Stimulated activated CD4-positive, alpha-beta T cell treated with anti-CD3 and anti-CD28 coated beads, Interleukin-12 subunit alpha, Interleukin-12 subunit beta, amount 100 ng/mL, for 24 hours (primary cell): ENCODE measurements around the gene TJAP1.
"Not testable (repeated sequence)": the region's sequence is repeated elsewhere in the genome, so short reads cannot be mapped to it uniquely, and the experiment has no call there.

ENCODE experiments used
- DNase-seq, 2 experiments: peaks; one replicate each; pipeline ENCODE4 v3.0.0-alpha.2; 2020; ENCODE audit warnings: low read depth in 2 of 2

Gene TJAP1

GRCh38 chr6:43453831-43454230, 23.5 kb upstream of the TJAP1 start:
- no peak for DNase-seq

GRCh38 chr6:43454290-43454695, 23.1 kb upstream of the TJAP1 start:
- DNase-seq, result peak; percentile 27 to 71

- peak in 1 of 2 experiments; percentile 23 for DNase-seq
Measured at GRCh38 chr6:43454696-43455530, 22.5 kb upstream of the TJAP1 start.

- peak; percentile 42 to 59 for DNase-seq
Measured at GRCh38 chr6:43455531-43456428, 21.6 kb upstream of the TJAP1 start, which contains the start of gene DLK2. Gene DLK2 (minus strand): TSS chr6:43455548. CDS start chr6:43454825, 723 bp downstream.

- DNase-seq, result no peak
Measured at GRCh38 chr6:43457643-43458042, 19.7 kb upstream of the TJAP1 start.

- DNase-seq, result not testable (repeated sequence)
Measured at GRCh38 chr6:43458154-43458553, 19.2 kb upstream of the TJAP1 start.

- no peak for DNase-seq
Measured at GRCh38 chr6:43459535-43459934, 17.8 kb upstream of the TJAP1 start.

GRCh38 chr6:43460032-43460431, 17.3 kb upstream of the TJAP1 start:
- DNase-seq, result no peak

- DNase-seq, result no peak
Measured at GRCh38 chr6:43461936-43462335, 15.4 kb upstream of the TJAP1 start.

- DNase-seq, result no peak
Measured at GRCh38 chr6:43464337-43464736, 13.0 kb upstream of the TJAP1 start.

- DNase-seq, result no peak
Measured at GRCh38 chr6:43465948-43466347, 11.4 kb upstream of the TJAP1 start.

- DNase-seq, result not testable (repeated sequence)
Measured at GRCh38 chr6:43467265-43467664, 10.1 kb upstream of the TJAP1 start.

GRCh38 chr6:43467752-43468151, 9.6 kb upstream of the TJAP1 start:
- DNase-seq, result no peak

- DNase-seq, result no peak
Measured at GRCh38 chr6:43468240-43468639, 9.1 kb upstream of the TJAP1 start.

- DNase-seq, result no peak
Measured at GRCh38 chr6:43468748-43469681, 8.4 kb upstream of the TJAP1 start.

GRCh38 chr6:43469947-43470346, 7.4 kb upstream of the TJAP1 start:
- no peak for DNase-seq

- no peak for DNase-seq
Measured at GRCh38 chr6:43471399-43471798, 6.0 kb upstream of the TJAP1 start.

GRCh38 chr6:43472515-43472914, 4.9 kb upstream of the TJAP1 start:
- DNase-seq, result no peak

- no peak for DNase-seq
Measured at GRCh38 chr6:43475516-43475915, 1.9 kb upstream of the TJAP1 start.

GRCh38 chr6:43476746-43477145, 624 bp upstream of the TJAP1 start:
- no peak for DNase-seq

GRCh38 chr6:43478008-43478372, 620 bp downstream of the TJAP1 start:
- no peak for DNase-seq

- no peak for DNase-seq
Measured at GRCh38 chr6:43481075-43481474, 3.7 kb downstream of the TJAP1 start.
